Neural cell (in vitro differentiated cells): Measurements from ENCODE around the gene C10orf90.

Experiments
- CTCF ChIP-seq: fragments of 450-650 bp; IDR thresholded peaks from 2 replicates; pipeline ENCODE4 v1.5.1; 2014; ENCODE audit warnings: antibody characterized with exemption, mild to moderate bottlenecking, moderate library complexity; ENCODE audit not compliant: poor library complexity, severe bottlenecking
- EP300 ChIP-seq: fragments of 450-650 bp; conservative IDR thresholded peaks from 2 replicates; pipeline ENCODE4 v1.6.1; 2014; ENCODE audit warnings: antibody characterized with exemption, mild to moderate bottlenecking, moderate library complexity; ENCODE audit not compliant: poor library complexity, severe bottlenecking
- EZH2 ChIP-seq: fragments of 200-600, 300-800 bp; shearing (Covaris generic), sonication (generic); IDR thresholded peaks from 2 replicates; pipeline ENCODE4 v1.6.1; 2014; ENCODE audit warnings: antibody characterized with exemption, low read length, borderline replicate concordance, mild to moderate bottlenecking; ENCODE audit not compliant: insufficient read depth, poor library complexity, severe bottlenecking
- MXI1 ChIP-seq: fragments of 450-650 bp; conservative IDR thresholded peaks from 2 replicates; pipeline ENCODE4 v1.6.1; 2014; ENCODE audit warnings: antibody characterized with exemption, mild to moderate bottlenecking; ENCODE audit not compliant: poor library complexity, severe bottlenecking
- POLR2AphosphoS5 ChIP-seq: IDR thresholded peaks from 2 replicates; pipeline ENCODE4 v1.6.1; 2012
- RAD21 ChIP-seq: fragments of 450-650 bp; conservative IDR thresholded peaks from 2 replicates; pipeline ENCODE4 v1.6.1; 2014; ENCODE audit warnings: antibody characterized with exemption, mild to moderate bottlenecking, moderate library complexity
- REST ChIP-seq: IDR thresholded peaks from 2 replicates; pipeline ENCODE4 v1.6.1; 2012; ENCODE audit warnings: borderline replicate concordance

GRCh38 chr10:126564326-126564888 lies 106.1 kb downstream of the C10orf90 start:
- TF ChIP-seq EZH2 (no peak), CTCF (no peak), RAD21 (no peak), REST (no peak), POLR2AphosphoS5 (no peak), EP300 (no peak), MXI1 (no peak)
